Lower leg skin (tissue), 3 donors: ENCODE data around the gene LGALS14.

Experiments
- POLR2A ChIP-seq, 2 donors: fragments of 450-650 bp; IDR thresholded peaks; one replicate each; pipeline ENCODE4 v1.6.1; 2016 to 2017; ENCODE audit warnings: antibody characterized with exemption in 2 of 2, mild to moderate bottlenecking in 1 of 2, moderate library complexity in 1 of 2
- TF ChIP-seq, protein P1 (sequence below), 3 donors: fragments of 450-650 bp; IDR thresholded peaks; one replicate each; pipeline ENCODE4 v1.5.1; 2016; ENCODE audit warnings: antibody characterized with exemption in 3 of 3, mild to moderate bottlenecking in 3 of 3, moderate library complexity in 2 of 3

DNA sequence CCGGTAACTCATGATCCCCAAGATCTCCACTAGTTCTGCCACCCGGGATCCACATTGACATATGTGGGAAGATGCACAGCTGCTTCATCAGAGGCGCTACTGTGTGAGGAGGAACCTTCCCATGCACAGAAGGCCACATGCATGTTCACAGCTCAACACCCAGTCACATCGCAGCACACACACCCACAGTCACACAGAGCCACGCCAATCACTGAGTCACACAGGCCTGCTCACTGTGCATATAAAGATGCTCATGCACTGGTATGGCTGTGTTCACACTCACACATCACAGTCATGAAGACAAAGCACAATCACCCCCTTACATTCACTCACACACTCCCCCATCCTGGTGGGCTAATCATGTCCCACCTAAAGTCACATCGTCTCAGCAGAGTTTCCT is 23.8 kb downstream of the LGALS14 start:
- TF ChIP-seq POLR2A (IDR thresholded peaks at IDR 0.05) = no peak
- TF ChIP-seq, protein P1, sequence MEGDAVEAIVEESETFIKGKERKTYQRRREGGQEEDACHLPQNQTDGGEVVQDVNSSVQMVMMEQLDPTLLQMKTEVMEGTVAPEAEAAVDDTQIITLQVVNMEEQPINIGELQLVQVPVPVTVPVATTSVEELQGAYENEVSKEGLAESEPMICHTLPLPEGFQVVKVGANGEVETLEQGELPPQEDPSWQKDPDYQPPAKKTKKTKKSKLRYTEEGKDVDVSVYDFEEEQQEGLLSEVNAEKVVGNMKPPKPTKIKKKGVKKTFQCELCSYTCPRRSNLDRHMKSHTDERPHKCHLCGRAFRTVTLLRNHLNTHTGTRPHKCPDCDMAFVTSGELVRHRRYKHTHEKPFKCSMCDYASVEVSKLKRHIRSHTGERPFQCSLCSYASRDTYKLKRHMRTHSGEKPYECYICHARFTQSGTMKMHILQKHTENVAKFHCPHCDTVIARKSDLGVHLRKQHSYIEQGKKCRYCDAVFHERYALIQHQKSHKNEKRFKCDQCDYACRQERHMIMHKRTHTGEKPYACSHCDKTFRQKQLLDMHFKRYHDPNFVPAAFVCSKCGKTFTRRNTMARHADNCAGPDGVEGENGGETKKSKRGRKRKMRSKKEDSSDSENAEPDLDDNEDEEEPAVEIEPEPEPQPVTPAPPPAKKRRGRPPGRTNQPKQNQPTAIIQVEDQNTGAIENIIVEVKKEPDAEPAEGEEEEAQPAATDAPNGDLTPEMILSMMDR (IDR thresholded peaks at IDR 0.05) = no peak
